ENCODE measurements around the gene APOBEC3F. TPM values are rescaled to one million over a fixed set of nuclear protein-coding genes. Genes with fewer than 3 reads are reported as not detected.

Gene APOBEC3F
- total RNA-seq, 1 experiment from 2014 or later, result 8.9 TPM

- Histone ChIP-seq H3K18ac (ENCODE audit: insufficient read length, low read depth, low read length) (no peak overlapping the region), H3K23ac (ENCODE audit: insufficient read length, low read depth, low read length) (no peak overlapping the region), H2BK15ac (ENCODE audit: low read depth, low read length) (no peak overlapping the region), H3K27me3 (ENCODE audit: insufficient read depth, low read length) (no peaks in the 10 kb centered on the region), H3K4me2 (ENCODE audit: insufficient read depth, insufficient read length, low read length) (no peak overlapping the region), H3K23me2 (ENCODE audit: insufficient read length, low read depth, low read length, poor library complexity, severe bottlenecking) (no peaks in the 10 kb centered on the region), H2BK12ac (ENCODE audit: insufficient read length, low read depth, low read length) (no peak overlapping the region), H3K9me3 (ENCODE audit: control insufficient read depth, low read depth, low read length) (no peaks in the 10 kb centered on the region), H3K56ac (ENCODE audit: insufficient read length, low read depth, low read length) (no peak overlapping the region), H3K4ac (ENCODE audit: low read depth, low read length) (no peak overlapping the region), H4K5ac (ENCODE audit: insufficient read length, low read depth, low read length) (no peak overlapping the region), H3K79me1 (ENCODE audit: insufficient read depth, low read depth, low read length, poor library complexity, severe bottlenecking) (no peaks in the 10 kb centered on the region), H4K8ac (replicated peaks; ENCODE audit: insufficient read length, low read depth, low read length) (no peak overlapping the region), H3K9ac (ENCODE audit: extremely low read depth, insufficient read length, low read length) (no peak overlapping the region), H3T11ph (ENCODE audit: low read length) (no peak overlapping the region), H2BK5ac (ENCODE audit: insufficient read length, low read length) (no peak overlapping the region), H3K27ac (ENCODE audit: insufficient read length, low read depth, low read length) (no peak overlapping the region), H3K4me1 (ENCODE audit: insufficient read depth, low read length) (peaks cover 4% of the 10 kb centered on the region; the same call in 1 of the 2 replicates), H4K91ac (ENCODE audit: insufficient read length, low read depth, low read length) (no peak overlapping the region), H2BK120ac (ENCODE audit: low read depth, low read length, poor library complexity, severe bottlenecking) (no peak overlapping the region), H2AFZ (ENCODE audit: low read length) (no peak overlapping the region), H4K20me1 (ENCODE audit: control insufficient read depth, insufficient read depth, insufficient read length) (peaks cover 2% of the 10 kb centered on the region), H3K79me2 (ENCODE audit: insufficient read depth, low read length) (0 out of 2 replicates have a peak, but pooled peaks cover 2% of the 10 kb centered on the region), H2BK20ac (ENCODE audit: low read depth, low read length, poor library complexity, severe bottlenecking) (no peak overlapping the region), H3K14ac (ENCODE audit: insufficient read depth, low read length) (no peak overlapping the region), H2AK5ac (ENCODE audit: insufficient read length, low read length) (no peak overlapping the region)
- Mint-ChIP-seq H3K9me3 (no peaks in the 10 kb centered on the region; a peak in 1 of 5 replicates), H3K27me3 (ENCODE audit: low read depth) (peaks cover 13% of the 10 kb centered on the region), H3K4me1 (peaks cover 9 to 23% of the 10 kb centered on the region in 2 experiments), H3K4me3 (no peak overlapping the region; a peak in 1 of 5 replicates), H3K27ac (no peak overlapping the region), H3K36me3 (ENCODE audit: insufficient read depth in 1 of 3, low read depth in 3 of 3) (no peaks in the 10 kb centered on the region)
- TF ChIP-seq CTCF (conservative IDR thresholded peaks at IDR 0.05), result no peak
- no peak for DNase-seq
- WGBS (ENCODE audit: extremely low coverage, insufficient read length, low lambda C conversion rate), result no CpG with 5 or more reads among the region's 6 CpGs
Measured at GRCh38 chr22:39089928-39090327, 49.3 kb downstream of the APOBEC3F start.

All from H9 (cell line).